Measurements from ENCODE around the gene SELENON. TPM values are rescaled to one million over a fixed set of nuclear protein-coding genes. Genes with fewer than 3 reads are reported as not detected.

SELENON gene
- total and polyA plus RNA-seq, 2 of the 4 experiments (the other 2 are of a cell fraction): 9.1 to 114 TPM

GRCh38 chr1:25760871-25761270 lies 39.1 kb upstream of the SELENON start:
- H3K4me3 ChIP-seq (ENCODE audit: insufficient read depth, low read depth, low read length): no peak overlapping the region
- ChIA-PET POLR2A (ENCODE audit: unreplicated experiment) (no interaction called here), CTCF (no interaction called here)
- no peak overlapping the region for H2AK5ac ChIP-seq (ENCODE audit: low read depth, low read length)
- peaks cover 25% of the 10 kb centered on the region; the same call in 1 of the 2 replicates for H3K36me3 ChIP-seq (ENCODE audit: control insufficient read depth, insufficient read depth, low read length)
- ATAC-seq (ENCODE audit: low read depth): no peak
- no peaks in the 10 kb centered on the region for H3K4me1 ChIP-seq (ENCODE audit: control insufficient read depth, insufficient read depth, low read length)
- no peak overlapping the region for H3K9ac ChIP-seq (ENCODE audit: low read depth, low read length)
- no TSS peak for BruUV-seq (replicated peaks)
- no peaks in the 10 kb centered on the region for H3K9me3 ChIP-seq (ENCODE audit: control insufficient read depth, insufficient read depth, low read length)
- H2AFZ ChIP-seq (replicated peaks; ENCODE audit: low read length, poor library complexity): no peak overlapping the region
- H3K14ac ChIP-seq (replicated peaks; ENCODE audit: low read depth, low read length): no peak overlapping the region
- no peaks in the 10 kb centered on the region for H3K79me1 ChIP-seq (ENCODE audit: low read depth in 1 of 2, low read length in 2 of 2)
- dilution Hi-C loops (cut with HindIII; ENCODE audit: low sequenced_read_pairs, unreplicated experiment): no loop called here
- no peak overlapping the region for H2BK5ac ChIP-seq (ENCODE audit: low read depth, low read length, poor library complexity, severe bottlenecking)
- H4K8ac ChIP-seq (ENCODE audit: low read depth in 2 of 2, low read length in 2 of 2): no peak overlapping the region
- DNase-seq: no peak
- no peak overlapping the region for H3K18ac ChIP-seq (ENCODE audit: low read depth, low read length)
- H2BK20ac ChIP-seq (ENCODE audit: low read depth, low read length): no peak overlapping the region
- H3K27ac ChIP-seq (ENCODE audit: insufficient read depth, low read length): no peak overlapping the region
- H3K27me3 ChIP-seq (ENCODE audit: control insufficient read depth, insufficient read depth, low read length): no peaks in the 10 kb centered on the region
- intact Hi-C loops (cut with micrococcal nuclease): no loop called here
- no peak overlapping the region for H4K5ac ChIP-seq (ENCODE audit: low read depth, low read length)
- no peaks in the 10 kb centered on the region for H4K20me1 ChIP-seq (ENCODE audit: insufficient read depth, low read length)
- no peak overlapping the region for H3K23ac ChIP-seq (ENCODE audit: low read depth, low read length)
- no peak overlapping the region for H2AK9ac ChIP-seq (replicated peaks; ENCODE audit: low read depth, low read length, poor library complexity)
- no peaks in the 10 kb centered on the region; the same call in 1 of the 2 replicates for H3K9me1 ChIP-seq (ENCODE audit: insufficient read depth, low read length)
- no peak overlapping the region for H4K91ac ChIP-seq (ENCODE audit: insufficient read depth, low read depth, low read length)
- no peak overlapping the region for H3K4me2 ChIP-seq (ENCODE audit: low read depth, low read length)
- in situ Hi-C loops (cut with MboI; ENCODE audit: low sequenced_read_pairs): no loop called here
- H3K56ac ChIP-seq (ENCODE audit: extremely low read depth, insufficient read depth, low read length): no peak overlapping the region
- H2BK120ac ChIP-seq (ENCODE audit: low read depth, low read length): no peak overlapping the region
- no peak overlapping the region for H3K4ac ChIP-seq (ENCODE audit: low read depth, low read length)
- WGBS, 2 experiments (ENCODE audit: extremely low coverage in 2 of 2, insufficient read length in 1 of 2): no CpG with 5 or more reads among the region's 5 CpGs
- TF ChIP-seq CEBPB (IDR thresholded peaks at IDR 0.05; ENCODE audit: low read depth, low read length) (no peak), RCOR1 (IDR thresholded peaks at IDR 0.05; ENCODE audit: insufficient replicate concordance, low read length) (no peak), FOS (IDR thresholded peaks at IDR 0.05; ENCODE audit: low read depth, low read length) (no peak), SMC3 (IDR thresholded peaks at IDR 0.05; ENCODE audit: low read depth, low read length) (no peak), RAD21 (IDR thresholded peaks at IDR 0.05; ENCODE audit: low read length) (no peak), MAZ (IDR thresholded peaks at IDR 0.05; ENCODE audit: borderline replicate concordance, low read depth, low read length) (no peak), MXI1 (IDR thresholded peaks at IDR 0.05; ENCODE audit: borderline replicate concordance, low read depth, low read length) (no peak), RFX5 (IDR thresholded peaks at IDR 0.05; ENCODE audit: low read depth, low read length) (no peak), CTCF (conservative IDR thresholded peaks at IDR 0.05; ENCODE audit: low read depth, low read length) (no peak)
- TF ChIP-seq, protein P1, sequence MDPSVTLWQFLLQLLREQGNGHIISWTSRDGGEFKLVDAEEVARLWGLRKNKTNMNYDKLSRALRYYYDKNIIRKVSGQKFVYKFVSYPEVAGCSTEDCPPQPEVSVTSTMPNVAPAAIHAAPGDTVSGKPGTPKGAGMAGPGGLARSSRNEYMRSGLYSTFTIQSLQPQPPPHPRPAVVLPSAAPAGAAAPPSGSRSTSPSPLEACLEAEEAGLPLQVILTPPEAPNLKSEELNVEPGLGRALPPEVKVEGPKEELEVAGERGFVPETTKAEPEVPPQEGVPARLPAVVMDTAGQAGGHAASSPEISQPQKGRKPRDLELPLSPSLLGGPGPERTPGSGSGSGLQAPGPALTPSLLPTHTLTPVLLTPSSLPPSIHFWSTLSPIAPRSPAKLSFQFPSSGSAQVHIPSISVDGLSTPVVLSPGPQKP (IDR thresholded peaks at IDR 0.05; ENCODE audit: borderline replicate concordance, low read depth, low read length): no peak
- H2BK15ac ChIP-seq (ENCODE audit: low read depth, low read length): no peak overlapping the region
